ENCODE measurements around the gene PALLD. TPM values are rescaled to one million over a fixed set of nuclear protein-coding genes. Genes with fewer than 3 reads are reported as not detected.

Gene PALLD
- total and polyA plus RNA-seq, 3 donors from 2014 or later, result 138 to 156 (median 146) TPM

DNA sequence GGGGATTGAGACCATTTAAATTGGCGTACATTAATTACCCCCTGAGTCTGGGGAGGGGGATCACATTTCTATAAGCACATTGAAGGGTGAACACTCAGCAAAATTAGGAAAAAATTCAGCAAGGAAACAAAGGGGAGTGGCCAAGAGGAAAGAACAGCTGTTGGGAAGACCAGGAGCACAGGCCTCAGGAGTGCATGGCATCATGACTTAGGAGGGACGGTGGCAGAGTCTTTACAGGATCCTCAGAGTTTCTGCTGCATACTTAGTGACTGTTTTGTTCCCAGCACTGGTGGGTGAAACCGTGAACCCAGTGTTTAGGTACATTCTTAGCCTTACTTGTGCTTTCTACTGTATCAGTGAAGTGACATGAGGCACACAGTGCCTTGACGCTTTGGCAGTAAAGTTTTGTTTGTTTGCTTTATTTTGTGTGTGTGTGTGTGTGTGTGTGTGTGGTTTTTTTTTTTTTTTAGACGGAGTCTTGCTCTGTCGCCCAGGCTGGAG, 391.9 kb downstream of the PALLD start:
- H3K4me3 ChIP-seq, result no peak overlapping the region
- H3K27me3 ChIP-seq, result no peaks in the 10 kb centered on the region
- peaks cover 6% of the 10 kb centered on the region for H3K4me1 ChIP-seq
- intact Hi-C loops (cut with DNase I; ENCODE audit: low total_unique reads), result no loop called here
- H3K36me3 ChIP-seq (ENCODE audit: low read depth, missing control alignments), result no peaks in the 10 kb centered on the region
- TF ChIP-seq, protein P1, sequence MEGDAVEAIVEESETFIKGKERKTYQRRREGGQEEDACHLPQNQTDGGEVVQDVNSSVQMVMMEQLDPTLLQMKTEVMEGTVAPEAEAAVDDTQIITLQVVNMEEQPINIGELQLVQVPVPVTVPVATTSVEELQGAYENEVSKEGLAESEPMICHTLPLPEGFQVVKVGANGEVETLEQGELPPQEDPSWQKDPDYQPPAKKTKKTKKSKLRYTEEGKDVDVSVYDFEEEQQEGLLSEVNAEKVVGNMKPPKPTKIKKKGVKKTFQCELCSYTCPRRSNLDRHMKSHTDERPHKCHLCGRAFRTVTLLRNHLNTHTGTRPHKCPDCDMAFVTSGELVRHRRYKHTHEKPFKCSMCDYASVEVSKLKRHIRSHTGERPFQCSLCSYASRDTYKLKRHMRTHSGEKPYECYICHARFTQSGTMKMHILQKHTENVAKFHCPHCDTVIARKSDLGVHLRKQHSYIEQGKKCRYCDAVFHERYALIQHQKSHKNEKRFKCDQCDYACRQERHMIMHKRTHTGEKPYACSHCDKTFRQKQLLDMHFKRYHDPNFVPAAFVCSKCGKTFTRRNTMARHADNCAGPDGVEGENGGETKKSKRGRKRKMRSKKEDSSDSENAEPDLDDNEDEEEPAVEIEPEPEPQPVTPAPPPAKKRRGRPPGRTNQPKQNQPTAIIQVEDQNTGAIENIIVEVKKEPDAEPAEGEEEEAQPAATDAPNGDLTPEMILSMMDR (IDR thresholded peaks at IDR 0.05), result no peak
- no peak for TF ChIP-seq POLR2A (IDR thresholded peaks at IDR 0.05)
- 86 to 91% methylated on average over 6 of the region's 6 CpGs for WGBS, 2 donors
- no peak for DNase-seq
- no peaks in the 10 kb centered on the region for H3K9me3 ChIP-seq
- H3K27ac ChIP-seq, result no peak overlapping the region

DNA sequence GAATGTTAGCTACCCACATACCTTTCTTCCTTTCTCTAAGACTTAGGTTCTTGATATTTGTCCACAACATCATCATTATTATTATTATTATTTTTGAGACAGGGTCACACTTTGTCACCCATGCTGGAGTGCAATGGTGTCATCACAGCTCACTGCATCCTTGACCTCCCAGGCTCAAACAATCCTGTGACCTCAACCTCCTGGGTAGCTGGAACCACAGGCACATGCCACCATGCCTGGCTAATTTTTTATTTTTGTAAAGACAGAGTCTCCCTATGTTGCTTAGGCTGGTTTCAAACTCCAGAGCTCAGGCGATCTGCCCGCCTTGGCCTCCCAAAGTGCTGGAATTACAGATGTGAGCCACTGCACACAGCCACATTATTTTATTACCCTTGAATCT, 394.2 kb downstream of the PALLD start:
- 91 to 98% methylated on average over 2 of the region's 2 CpGs for WGBS, 2 donors
- no peaks in the 10 kb centered on the region for H3K9me3 ChIP-seq
- no peak overlapping the region for H3K4me3 ChIP-seq
- no peaks in the 10 kb centered on the region for H3K27me3 ChIP-seq
- peaks cover 6% of the 10 kb centered on the region for H3K4me1 ChIP-seq
- DNase-seq, result no peak
- TF ChIP-seq, protein P1 (IDR thresholded peaks at IDR 0.05), result no peak
- no peak for TF ChIP-seq POLR2A (IDR thresholded peaks at IDR 0.05)
- no peaks in the 10 kb centered on the region for H3K36me3 ChIP-seq (ENCODE audit: low read depth, missing control alignments)
- H3K27ac ChIP-seq, result no peak overlapping the region
- intact Hi-C loops (cut with DNase I; ENCODE audit: low total_unique reads), result no loop called here

- H3K4me3 ChIP-seq, result no peak overlapping the region
- TF ChIP-seq, protein P1 (IDR thresholded peaks at IDR 0.05), result no peak
- TF ChIP-seq POLR2A (IDR thresholded peaks at IDR 0.05), result no peak
- H3K4me1 ChIP-seq, result peaks cover 6% of the 10 kb centered on the region
- H3K36me3 ChIP-seq (ENCODE audit: low read depth, missing control alignments), result no peaks in the 10 kb centered on the region
- H3K27ac ChIP-seq, result no peak overlapping the region
- no peaks in the 10 kb centered on the region for H3K9me3 ChIP-seq
- DNase-seq, result no peak
- intact Hi-C loops (cut with DNase I; ENCODE audit: low total_unique reads), result no loop called here
- H3K27me3 ChIP-seq, result no peaks in the 10 kb centered on the region
- WGBS, 2 donors, result 58 to 71% methylated on average over 3 of the region's 3 CpGs
Observed at GRCh38 chr4:168891688-168892087, 394.8 kb downstream of the PALLD start.

GRCh38 chr4:168892475-168892874, 395.6 kb downstream of the PALLD start:
- intact Hi-C loops (cut with DNase I; ENCODE audit: low total_unique reads), result no loop called here

DNA sequence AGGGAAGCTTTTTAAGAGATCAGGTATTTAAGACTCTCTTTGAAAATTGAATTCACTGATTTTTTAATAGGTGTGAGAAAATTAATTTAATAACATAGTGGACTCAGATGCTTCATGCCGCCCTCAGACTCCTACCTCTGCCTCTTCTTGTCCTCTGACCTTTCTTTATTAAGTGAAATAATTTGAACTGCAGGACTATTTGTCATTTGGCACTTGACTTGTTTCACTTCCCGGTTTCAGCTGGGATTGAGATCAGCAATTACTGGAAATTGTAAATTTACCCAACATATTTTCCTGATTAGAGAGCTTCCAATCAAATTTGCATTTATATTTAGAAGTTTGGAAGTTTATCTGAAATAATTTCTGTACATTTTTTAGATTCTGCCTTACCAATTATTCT, 396.4 kb downstream of the PALLD start:
- Histone ChIP-seq H3K4me1 (no peaks in the 10 kb centered on the region), H3K9me3 (no peaks in the 10 kb centered on the region), H3K36me3 (ENCODE audit: low read depth, missing control alignments) (no peaks in the 10 kb centered on the region), H3K27ac (no peak overlapping the region), H3K27me3 (no peaks in the 10 kb centered on the region), H3K4me3 (no peak overlapping the region)
- TF ChIP-seq, protein P1 (IDR thresholded peaks at IDR 0.05), result no peak
- no peak for TF ChIP-seq POLR2A (IDR thresholded peaks at IDR 0.05)
- intact Hi-C loops (cut with DNase I; ENCODE audit: low total_unique reads), result no loop called here
- no peak for DNase-seq
- whole genome bisulfite sequencing, 2 donors, result 77 to 81% methylated on average over 2 of the region's 2 CpGs

More at GRCh38 chr4:168892475-168892874, 395.6 kb downstream of the PALLD start:
- H3K9me3 ChIP-seq, result no peaks in the 10 kb centered on the region
- H3K4me1 ChIP-seq, result peaks cover 4% of the 10 kb centered on the region
- no peak overlapping the region for H3K4me3 ChIP-seq
- TF ChIP-seq, protein P1 (IDR thresholded peaks at IDR 0.05), result no peak
- TF ChIP-seq POLR2A (IDR thresholded peaks at IDR 0.05), result no peak
- no peaks in the 10 kb centered on the region for H3K27me3 ChIP-seq
- no peak for DNase-seq
- no peak overlapping the region for H3K27ac ChIP-seq
- H3K36me3 ChIP-seq (ENCODE audit: low read depth, missing control alignments), result no peaks in the 10 kb centered on the region

All from testis (tissue), 3 donors.